Measurements from ENCODE around the gene APBB3. TPM values are rescaled to one million over a fixed set of nuclear protein-coding genes. Genes with fewer than 3 reads are reported as not detected.

Gene APBB3
- total and polyA plus RNA-seq, 8 donors: 8.1 to 51.0 (median 15.4) TPM

DNA sequence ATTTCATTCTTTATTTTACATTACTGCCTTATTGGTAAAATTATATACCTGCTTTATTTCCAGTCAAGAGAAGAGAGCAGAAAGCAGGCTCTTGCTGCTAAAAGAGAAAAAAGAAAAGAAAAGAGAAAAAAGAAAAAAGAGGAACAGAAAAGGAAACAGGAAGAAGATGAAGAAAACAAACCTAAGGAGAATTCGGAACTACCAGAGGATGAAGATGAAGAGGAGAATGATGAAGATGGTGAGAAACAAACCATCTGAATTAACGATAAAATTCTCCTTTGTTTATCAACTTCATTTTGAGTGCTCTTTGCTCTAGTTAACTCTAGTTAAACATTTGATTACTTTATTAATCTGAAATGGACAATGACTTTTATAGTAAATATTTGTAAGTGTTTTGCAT, 40.4 kb downstream of the APBB3 start:
- WGBS, 2 donors: 54 to 75% methylated on average over 2 of the region's 2 CpGs
- H3K4me1 ChIP-seq: no peaks in the 10 kb centered on the region
- DNase-seq (no peak), ATAC-seq (no peak), FAIRE-seq (no peak)
- intact Hi-C loops (cut with DNase I): no loop called here
- TF ChIP-seq, protein P1, sequence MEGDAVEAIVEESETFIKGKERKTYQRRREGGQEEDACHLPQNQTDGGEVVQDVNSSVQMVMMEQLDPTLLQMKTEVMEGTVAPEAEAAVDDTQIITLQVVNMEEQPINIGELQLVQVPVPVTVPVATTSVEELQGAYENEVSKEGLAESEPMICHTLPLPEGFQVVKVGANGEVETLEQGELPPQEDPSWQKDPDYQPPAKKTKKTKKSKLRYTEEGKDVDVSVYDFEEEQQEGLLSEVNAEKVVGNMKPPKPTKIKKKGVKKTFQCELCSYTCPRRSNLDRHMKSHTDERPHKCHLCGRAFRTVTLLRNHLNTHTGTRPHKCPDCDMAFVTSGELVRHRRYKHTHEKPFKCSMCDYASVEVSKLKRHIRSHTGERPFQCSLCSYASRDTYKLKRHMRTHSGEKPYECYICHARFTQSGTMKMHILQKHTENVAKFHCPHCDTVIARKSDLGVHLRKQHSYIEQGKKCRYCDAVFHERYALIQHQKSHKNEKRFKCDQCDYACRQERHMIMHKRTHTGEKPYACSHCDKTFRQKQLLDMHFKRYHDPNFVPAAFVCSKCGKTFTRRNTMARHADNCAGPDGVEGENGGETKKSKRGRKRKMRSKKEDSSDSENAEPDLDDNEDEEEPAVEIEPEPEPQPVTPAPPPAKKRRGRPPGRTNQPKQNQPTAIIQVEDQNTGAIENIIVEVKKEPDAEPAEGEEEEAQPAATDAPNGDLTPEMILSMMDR (IDR thresholded peaks at IDR 0.05): no peak
- H3K36me3 ChIP-seq: peaks cover 0 to 55% (median 9%) of the 10 kb centered on the region in 3 donors
- H3K27me3 ChIP-seq: no peaks in the 10 kb centered on the region
- H3K27ac ChIP-seq: no peak overlapping the region
- H3K9me3 ChIP-seq: no peaks in the 10 kb centered on the region
- H3K4me3 ChIP-seq: no peak overlapping the region

- Histone ChIP-seq H3K27me3 (no peaks in the 10 kb centered on the region), H3K27ac (no peak overlapping the region), H3K4me1 (no peaks in the 10 kb centered on the region), H3K4me3 (no peak overlapping the region), H3K36me3 (peaks cover 0 to 59% (median 20%) of the 10 kb centered on the region in 3 donors), H3K9me3 (no peaks in the 10 kb centered on the region)
- WGBS, 2 donors: 96 to 100% methylated on average over 2 of the region's 2 CpGs
- intact Hi-C loops (cut with DNase I): no loop called here
- TF ChIP-seq, protein P1 (IDR thresholded peaks at IDR 0.05): no peak
- ATAC-seq (no peak), FAIRE-seq (no peak), DNase-seq (no peak)
Measured at GRCh38 chr5:140513124-140513523, 51.3 kb downstream of the APBB3 start.

DNA sequence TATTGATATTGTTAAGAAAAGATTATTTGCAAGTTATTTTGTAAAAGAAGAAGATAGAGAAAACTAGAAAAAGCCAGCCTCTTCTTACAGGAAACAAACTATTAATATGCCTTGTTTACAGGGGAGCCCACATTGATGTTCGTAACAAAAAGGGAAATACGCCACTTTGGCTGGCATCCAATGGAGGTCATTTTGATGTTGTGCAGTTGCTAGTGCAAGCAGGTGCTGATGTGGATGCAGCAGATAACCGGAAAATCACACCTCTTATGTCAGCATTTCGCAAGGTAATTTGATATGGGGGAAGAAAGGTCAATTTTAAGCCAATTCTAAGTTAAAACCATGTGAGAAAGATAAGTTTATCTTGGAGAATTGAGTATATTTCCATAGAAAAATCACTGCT, 54.5 kb downstream of the APBB3 start:
- FAIRE-seq (no peak), ATAC-seq (no peak), DNase-seq (no peak)
- TF ChIP-seq, protein P1 (IDR thresholded peaks at IDR 0.05): no peak
- intact Hi-C loops (cut with DNase I): no loop called here
- Histone ChIP-seq H3K36me3 (peaks cover 0 to 91% (median 34%) of the 10 kb centered on the region in 3 donors), H3K9me3 (no peaks in the 10 kb centered on the region), H3K4me1 (no peaks in the 10 kb centered on the region), H3K27me3 (no peaks in the 10 kb centered on the region), H3K4me3 (no peak overlapping the region), H3K27ac (no peak overlapping the region)
- WGBS, 2 donors: 75 to 83% methylated on average over 4 of the region's 4 CpGs

Small RNA genes within 50 kb of the gene (microRNA-seq; reads per million reads assigned to microRNA genes)
- gene MIR6831: 0 reads per million in 2 donors

Other genes starting within 250 kb of the APBB3 start
- 1 to 10 TPM in 5 of 6 donors, under 1 TPM in 1; 0.97 to 5.0 (median 1.7) TPM for gene HBEGF, start 218.0 kb downstream of the APBB3 start, total RNA-seq
- 1 to 10 TPM; 1.9 to 3.1 TPM for gene HBEGF, start 218.0 kb downstream of the APBB3 start, polyA plus RNA-seq
- under 1 TPM in 4 of 6 donors, not detected in 2; 0.12 to 0.32 (median 0.23) TPM for gene SLC4A9, start 204.4 kb downstream of the APBB3 start, total RNA-seq
- gene SLC4A9, start 204.4 kb downstream of the APBB3 start, polyA plus RNA-seq: 1 to 10 TPM in 1 of 2 donors, under 1 TPM in 1; 0.89 to 1.0 TPM
- 10 to 100 TPM; 56.0 to 77.7 (median 64.0) TPM for gene ANKHD1, start 162.8 kb downstream of the APBB3 start, total RNA-seq
- 10 to 100 TPM; 56.4 to 76.1 TPM for gene ANKHD1, start 162.8 kb downstream of the APBB3 start, polyA plus RNA-seq
- 10 to 100 TPM in 4 of 6 donors, 1 to 10 TPM in 2; 7.2 to 19.9 (median 12.1) TPM for gene EIF4EBP3, start 16.9 kb downstream of the APBB3 start, total RNA-seq
- gene EIF4EBP3, start 16.9 kb downstream of the APBB3 start, polyA plus RNA-seq: 10 to 100 TPM; 52.7 to 55.5 TPM
- gene SRA1, start 7.1 kb downstream of the APBB3 start, total RNA-seq: 10 to 100 TPM in 4 of 6 donors, 1 to 10 TPM in 2; 7.0 to 14.3 (median 11.2) TPM
- 10 to 100 TPM; 20.5 to 29.7 TPM for gene SRA1, start 7.1 kb downstream of the APBB3 start, polyA plus RNA-seq
- 10 to 100 TPM; 17.0 to 36.5 (median 26.4) TPM for gene SLC35A4, start 230 bp upstream of the APBB3 start, total RNA-seq
- gene SLC35A4, start 230 bp upstream of the APBB3 start, polyA plus RNA-seq: 10 to 100 TPM; 19.5 to 24.9 TPM
- 10 to 100 TPM in 3 of 6 donors, 1 to 10 TPM in 3; 4.3 to 45.8 (median 16.1) TPM for gene CD14, start 68.6 kb upstream of the APBB3 start, total RNA-seq
- gene CD14, start 68.6 kb upstream of the APBB3 start, polyA plus RNA-seq: 10 to 100 TPM; 11.8 to 17.6 TPM
- 10 to 100 TPM in 1 of 6 donors, 1 to 10 TPM in 5; 5.5 to 12.3 (median 8.0) TPM for gene TMCO6, start 74.9 kb upstream of the APBB3 start, total RNA-seq
- 10 to 100 TPM; 17.2 to 19.7 TPM for gene TMCO6, start 74.9 kb upstream of the APBB3 start, polyA plus RNA-seq
- gene NDUFA2, start 83.0 kb upstream of the APBB3 start, total RNA-seq: 10 to 100 TPM; 20.7 to 31.9 (median 24.2) TPM
- gene NDUFA2, start 83.0 kb upstream of the APBB3 start, polyA plus RNA-seq: 100 to 1,000 TPM; 106 to 125 TPM
- 10 to 100 TPM; 25.1 to 43.5 (median 28.1) TPM for gene IK, start 83.2 kb upstream of the APBB3 start, total RNA-seq
- 10 to 100 TPM; 31.2 to 53.4 TPM for gene IK, start 83.2 kb upstream of the APBB3 start, polyA plus RNA-seq
- gene WDR55, start 100.3 kb upstream of the APBB3 start, total RNA-seq: 10 to 100 TPM; 10.2 to 14.1 (median 11.9) TPM
- 10 to 100 TPM; 17.1 to 19.2 TPM for gene WDR55, start 100.3 kb upstream of the APBB3 start, polyA plus RNA-seq
- gene DND1, start 109.0 kb upstream of the APBB3 start, total RNA-seq: 1 to 10 TPM in 1 of 6 donors, under 1 TPM in 5; 0.37 to 1.0 (median 0.56) TPM
- 1 to 10 TPM; 3.5 to 3.8 TPM for gene DND1, start 109.0 kb upstream of the APBB3 start, polyA plus RNA-seq
- gene HARS1, start 126.8 kb upstream of the APBB3 start, total RNA-seq: 10 to 100 TPM; 24.7 to 34.7 (median 30.1) TPM
- 10 to 100 TPM; 46.8 to 47.8 TPM for gene HARS1, start 126.8 kb upstream of the APBB3 start, polyA plus RNA-seq
- gene HARS2, start 126.9 kb upstream of the APBB3 start, total RNA-seq: 10 to 100 TPM in 1 of 6 donors, 1 to 10 TPM in 5; 5.9 to 15.9 (median 8.6) TPM
- gene HARS2, start 126.9 kb upstream of the APBB3 start, polyA plus RNA-seq: 10 to 100 TPM; 12.4 to 23.6 TPM
- 10 to 100 TPM; 10.5 to 28.0 (median 15.8) TPM for gene ZMAT2, start 135.8 kb upstream of the APBB3 start, total RNA-seq
- gene ZMAT2, start 135.8 kb upstream of the APBB3 start, polyA plus RNA-seq: 10 to 100 TPM; 21.2 to 42.9 TPM
- under 1 TPM in 4 of 6 donors, not detected in 2; 0.03 to 0.13 (median 0.09) TPM for gene PCDHA1, start 221.5 kb upstream of the APBB3 start, total RNA-seq
- gene PCDHA1, start 221.5 kb upstream of the APBB3 start, polyA plus RNA-seq: under 1 TPM; 0.04 to 0.47 TPM
- gene PCDHA2, start 230.3 kb upstream of the APBB3 start, total RNA-seq: under 1 TPM in 5 of 6 donors, not detected in 1; 0.08 to 0.31 (median 0.12) TPM
- gene PCDHA2, start 230.3 kb upstream of the APBB3 start, polyA plus RNA-seq: under 1 TPM; 0.19 to 0.40 TPM
- under 1 TPM; 0.24 to 0.79 (median 0.50) TPM for gene PCDHA3, start 236.5 kb upstream of the APBB3 start, total RNA-seq
- 1 to 10 TPM in 1 of 2 donors, under 1 TPM in 1; 0.27 to 1.2 TPM for gene PCDHA3, start 236.5 kb upstream of the APBB3 start, polyA plus RNA-seq
- 1 to 10 TPM in 4 of 6 donors, under 1 TPM in 2; 0.74 to 3.1 (median 1.5) TPM for gene PCDHA4, start 242.5 kb upstream of the APBB3 start, total RNA-seq
- gene PCDHA4, start 242.5 kb upstream of the APBB3 start, polyA plus RNA-seq: under 1 TPM; 0.53 to 0.70 TPM